Suppressor macrophage treated with lipopolysaccharide for 1 hour (primary cell): ENCODE results near the gene TXNDC9.
A peak's percentile ranks its signal among the peaks of the same experiment; 100 is the strongest.
"Not testable (repeated sequence)": the region's sequence is repeated elsewhere in the genome, so short reads cannot be mapped to it uniquely, and the experiment has no call there.

Experiments
- DNase-seq, 3 donors: peaks; one replicate each; pipeline ENCODE4 v3.0.0-alpha.2; 2020 to 2022

The TXNDC9 gene

DNA sequence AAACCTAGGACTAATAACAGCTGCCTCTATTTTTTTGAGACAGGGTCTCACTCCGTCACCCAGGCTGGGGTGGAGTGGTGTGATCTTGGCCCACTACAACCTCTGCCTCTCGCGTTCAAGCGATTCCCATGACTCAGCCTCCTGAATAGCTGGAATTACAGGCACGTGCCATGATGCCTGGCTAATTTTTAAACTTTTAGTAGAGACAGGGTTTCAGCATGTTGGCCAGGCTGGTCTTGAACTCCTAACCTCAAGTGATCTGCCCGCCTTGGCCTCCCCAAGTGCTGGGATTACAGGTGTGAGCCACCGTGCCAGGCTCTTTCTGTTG is 18.3 kb downstream of the TXNDC9 start:
- DNase-seq, result not testable (repeated sequence)

DNA sequence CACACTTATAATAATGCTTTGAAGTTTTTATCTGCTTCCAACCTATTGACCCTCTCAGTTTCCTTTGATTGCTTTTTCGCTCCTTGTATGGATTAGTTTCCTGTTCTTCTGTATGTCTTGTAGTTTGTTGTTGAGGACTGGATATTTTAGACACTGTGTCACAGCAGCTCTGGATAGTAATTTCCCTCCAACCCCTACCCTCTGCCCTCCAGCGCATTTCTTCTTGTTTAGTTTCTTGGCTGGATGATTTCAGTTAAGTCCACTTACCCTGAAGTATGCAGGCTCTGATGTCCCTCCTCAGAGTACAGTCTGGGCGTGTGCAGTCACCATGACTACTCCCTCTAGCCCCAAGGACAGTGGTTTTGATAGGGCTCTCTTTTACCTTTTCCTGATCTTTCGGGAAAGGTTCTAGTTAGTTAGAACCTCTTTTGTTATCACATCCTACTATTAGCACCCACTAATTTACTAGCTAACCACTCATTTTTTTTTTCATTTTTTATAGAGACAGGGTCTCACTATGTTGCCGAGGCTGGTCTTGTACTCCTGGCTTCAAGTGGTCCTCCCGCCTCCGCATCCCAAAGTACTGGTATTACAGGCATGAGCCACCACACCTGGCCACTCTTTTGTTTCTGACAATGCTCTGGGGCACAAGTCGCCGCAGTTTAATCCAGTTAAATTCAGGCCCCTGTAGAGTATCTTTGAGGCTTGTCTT is 18.8 kb downstream of the TXNDC9 start:
- no peak for DNase-seq

DNA sequence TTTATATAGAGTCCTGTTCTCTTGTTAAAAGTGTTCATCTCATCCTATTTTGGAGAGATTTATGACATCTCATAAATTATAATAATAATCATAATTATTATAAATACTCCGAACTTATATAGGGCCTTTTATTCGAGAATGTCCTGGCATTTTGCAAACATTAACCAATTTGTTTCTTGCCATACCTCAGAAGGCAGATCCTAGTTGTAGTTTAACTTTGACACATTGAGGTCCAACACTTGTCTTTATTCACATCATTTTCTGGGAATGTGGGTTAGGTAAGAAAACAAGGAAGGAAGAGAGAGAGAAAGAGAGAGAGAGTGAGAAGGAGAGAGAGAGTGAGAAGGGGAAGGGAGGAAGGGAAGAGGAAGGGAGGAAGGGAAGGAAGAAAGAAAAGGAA is 35.0 kb downstream of the TXNDC9 start, which contains the start of gene LYG1:
LYG1 (minus strand) TSS at position 101 of the 400 bp plus-strand sequence. CDS start 5,527 bp downstream, outside the sequence.
- DNase-seq, result not testable (repeated sequence)

DNA sequence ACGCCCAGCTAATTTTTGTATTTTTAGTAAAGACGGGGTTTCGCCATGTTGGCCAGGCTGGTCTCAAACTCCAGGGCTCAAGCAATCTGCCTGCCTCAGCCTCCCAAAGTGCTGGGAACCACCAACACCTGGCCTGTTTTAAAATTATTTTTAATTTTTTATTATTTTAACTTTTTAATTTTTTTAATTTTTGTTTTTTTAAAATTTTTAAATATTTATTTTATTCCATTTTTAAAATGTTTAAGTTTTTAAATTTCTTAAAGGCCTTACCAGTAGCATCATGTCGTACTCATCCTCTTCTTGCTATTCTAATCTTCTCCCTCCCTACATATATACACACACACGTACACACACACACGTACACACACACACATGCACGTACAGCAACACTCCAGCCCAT is 36.6 kb downstream of the TXNDC9 start:
- DNase-seq, result no peak

DNA sequence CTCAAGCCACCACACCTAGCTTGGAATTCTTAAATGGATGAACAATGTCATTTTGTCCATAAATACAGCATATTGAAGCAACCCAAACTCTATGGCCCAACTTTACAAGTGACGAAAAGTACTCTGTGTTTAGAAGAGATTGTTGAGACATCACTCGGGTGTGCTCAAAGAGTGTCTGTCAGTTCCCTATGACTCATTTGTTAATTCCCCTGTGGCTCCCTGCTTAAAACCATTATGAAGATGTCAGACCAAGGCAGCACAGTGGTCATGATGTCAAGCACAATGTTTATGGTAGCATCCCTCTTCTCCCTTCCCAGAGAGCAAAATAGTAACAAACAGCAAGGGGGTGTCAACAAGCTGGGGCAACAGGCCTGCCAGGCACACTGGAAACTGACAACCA is 38.1 kb downstream of the TXNDC9 start:
- DNase-seq, result peak; percentile 25 to 48 (median 38)

DNA sequence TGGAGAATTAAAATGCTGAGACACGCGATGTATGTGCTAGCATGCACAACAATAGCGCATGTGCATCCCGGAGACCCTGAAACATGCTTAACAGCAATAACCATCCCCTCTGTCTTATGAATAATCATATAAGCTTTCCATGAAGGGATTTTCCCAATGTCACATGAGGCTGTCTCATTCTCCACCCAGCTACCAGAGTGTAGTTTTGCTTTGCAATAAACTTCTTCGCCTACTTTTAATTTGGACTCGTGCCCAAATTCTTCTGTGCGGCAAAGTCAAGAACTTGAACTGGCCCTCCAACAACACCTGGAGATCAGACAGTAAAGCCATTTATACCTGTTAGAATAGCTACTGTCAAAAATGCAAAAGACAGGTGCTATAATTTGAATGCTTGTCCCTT is 50.6 kb downstream of the TXNDC9 start:
- peak; percentile 33 to 43 (median 38) for DNase-seq

DNA sequence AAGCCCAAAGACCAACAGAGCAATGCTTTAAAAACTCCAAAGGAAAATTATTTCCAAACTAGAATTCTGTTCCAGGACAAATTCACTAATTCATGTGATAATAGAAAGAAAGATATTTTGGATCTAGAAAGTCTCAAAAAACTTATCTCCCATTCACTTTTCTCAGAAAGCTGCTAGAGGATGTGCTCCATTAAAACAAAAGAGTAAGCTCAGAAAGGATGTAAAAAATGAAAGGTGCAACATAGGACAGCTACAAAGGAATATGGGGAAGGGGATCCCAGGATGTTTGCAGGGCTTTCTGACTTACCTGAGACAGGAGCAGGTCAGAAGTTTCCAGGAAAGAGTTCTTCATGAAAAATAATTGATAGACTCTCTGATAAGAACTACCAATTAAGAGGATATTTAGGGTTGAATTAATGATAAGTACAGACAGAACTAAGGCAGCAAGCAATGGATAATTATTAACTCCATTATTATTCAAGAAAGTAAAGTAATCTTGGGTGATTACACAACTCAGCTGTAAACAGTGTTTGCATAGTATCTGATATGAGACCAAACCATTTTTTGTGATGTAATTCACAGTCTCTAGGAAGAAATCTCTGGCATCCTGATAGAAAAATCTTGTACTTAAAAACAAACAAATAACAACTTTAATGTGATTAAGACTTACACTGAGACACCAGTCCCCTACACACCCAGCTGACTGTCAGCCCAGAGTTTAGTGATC is 56.0 kb downstream of the TXNDC9 start:
- no peak for DNase-seq

DNA sequence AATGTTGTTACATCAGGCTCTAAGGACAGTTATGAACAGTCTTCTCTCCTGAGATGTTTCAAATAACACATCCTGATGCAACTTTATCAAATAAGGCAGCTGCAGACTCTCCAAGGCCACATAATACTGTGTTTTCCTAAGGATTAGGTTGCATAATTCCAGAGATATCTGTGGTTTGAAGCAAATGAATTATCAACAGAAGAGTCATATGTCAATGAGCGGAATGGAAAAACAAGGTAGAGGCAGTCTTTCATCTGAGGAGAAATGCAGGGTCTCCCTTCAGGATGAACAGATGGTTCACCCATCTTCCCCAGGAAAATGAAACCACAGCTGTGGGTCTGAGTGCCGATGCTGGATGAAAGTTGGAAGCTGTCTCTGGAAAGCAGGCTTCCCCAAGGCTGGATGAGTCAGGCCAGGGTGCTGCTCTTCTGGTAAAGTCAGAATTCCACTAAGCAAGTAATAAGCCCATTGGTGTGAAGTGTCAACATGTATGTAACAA is 57.3 kb downstream of the TXNDC9 start:
- DNase-seq, result no peak

DNA sequence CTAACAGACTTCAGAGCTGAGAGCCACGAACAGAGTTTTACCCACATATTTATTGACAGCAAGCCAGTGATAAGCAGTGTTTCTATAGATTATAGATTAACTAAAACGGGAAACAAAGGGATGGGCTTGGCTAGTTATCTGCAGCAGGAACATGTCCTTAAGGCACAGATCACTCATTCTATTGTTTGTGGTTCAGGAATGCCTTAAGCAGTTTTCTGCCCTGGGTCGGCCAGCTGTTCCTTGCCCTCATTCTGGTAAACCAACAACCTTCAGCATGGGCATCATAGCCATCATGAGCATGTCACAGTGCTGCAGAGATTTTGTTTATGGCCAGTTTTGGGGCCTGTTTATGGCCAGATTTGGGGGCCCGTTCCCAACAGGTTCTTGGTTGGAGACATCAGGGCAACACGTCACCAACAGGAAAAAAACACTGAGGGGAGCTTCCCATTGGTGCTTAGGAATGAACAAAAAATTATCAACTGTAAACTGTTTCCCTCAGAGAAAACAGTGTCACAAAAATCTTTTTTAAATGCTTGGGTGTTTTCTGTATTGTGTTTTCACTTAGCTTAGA is 57.9 kb downstream of the TXNDC9 start:
- DNase-seq, result not testable (repeated sequence)

DNA sequence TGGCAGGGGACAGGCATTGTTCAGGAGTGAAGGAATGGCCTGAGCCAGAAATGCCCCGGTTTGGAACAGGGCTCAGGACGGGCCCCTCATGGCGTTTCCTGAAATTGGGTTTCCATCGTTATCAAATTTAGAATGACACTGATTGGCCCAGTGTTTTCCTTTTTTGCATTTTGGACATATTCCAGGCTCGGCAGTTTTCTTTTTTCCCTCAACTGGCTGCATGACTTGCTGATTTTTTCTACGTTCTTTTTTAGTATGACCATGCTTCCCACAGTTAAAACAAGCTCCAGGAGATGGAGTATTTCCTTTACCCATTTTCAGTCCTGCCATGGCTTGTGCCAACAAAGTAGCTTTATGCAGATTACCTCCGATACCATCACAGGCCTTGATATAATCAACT is 60.3 kb downstream of the TXNDC9 start:
- no peak for DNase-seq
